ENCODE measurements around the gene LMCD1. TPM values are rescaled to one million over a fixed set of nuclear protein-coding genes. Genes with fewer than 3 reads are reported as not detected.
A peak's percentile ranks its signal among the peaks of the same experiment; 100 is the strongest.

LMCD1 gene
- total RNA-seq, 4 donors from 2014 or later, result 13.9 to 64.6 (median 25.6) TPM

- Histone ChIP-seq H3K27ac (peak overlapping the region; percentile 2 to 47 (median 36)), H3K4me1 (peaks cover 12 to 31% of the 10 kb centered on the region in 2 donors)
- intact Hi-C loops (cut with DNase I), result no loop called here
Measured at GRCh38 chr3:8506571-8507061, 5.0 kb downstream of the LMCD1 start.

GRCh38 chr3:8507496-8507895 is 5.9 kb downstream of the LMCD1 start:
- no peak overlapping the region for H3K4me3 ChIP-seq (replicated peaks in 1 of 3)
- no peaks in the 10 kb centered on the region for H3K9me3 ChIP-seq
- no peak overlapping the region for H3K27ac ChIP-seq

More at GRCh38 chr3:8506571-8507061, 5.0 kb downstream of the LMCD1 start:
- Histone ChIP-seq H3K36me3 (no peaks in the 10 kb centered on the region), H3K4me3 (replicated peaks in 1 of 3) (no peak overlapping the region), H3K9me3 (no peaks in the 10 kb centered on the region), H3K27me3 (no peaks in the 10 kb centered on the region)
- 44 to 48% methylated on average over 6 of the region's 6 CpGs for WGBS, 2 donors
- no peak for TF ChIP-seq CTCF (IDR thresholded peaks at IDR 0.05)
- TF ChIP-seq POLR2A (IDR thresholded peaks at IDR 0.05), result no peak
- peak; percentile 14 to 18 for DNase-seq

GRCh38 chr3:8509961-8510360 is 8.3 kb downstream of the LMCD1 start:
- H3K4me1 ChIP-seq, result peaks cover 12 to 28% of the 10 kb centered on the region in 2 donors
- no peaks in the 10 kb centered on the region for H3K36me3 ChIP-seq
- intact Hi-C loops (cut with DNase I), result no loop called here
- no peak overlapping the region for H3K27ac ChIP-seq
- WGBS, 2 donors, result 88 to 90% methylated on average over 6 of the region's 6 CpGs
- no peak overlapping the region for H3K4me3 ChIP-seq (replicated peaks in 1 of 3)
- H3K9me3 ChIP-seq, result no peaks in the 10 kb centered on the region
- TF ChIP-seq POLR2A (IDR thresholded peaks at IDR 0.05) (no peak), CTCF (IDR thresholded peaks at IDR 0.05) (no peak)
- H3K27me3 ChIP-seq, result no peaks in the 10 kb centered on the region
- no peak for DNase-seq

More at GRCh38 chr3:8507496-8507895, 5.9 kb downstream of the LMCD1 start:
- Histone ChIP-seq H3K36me3 (no peaks in the 10 kb centered on the region), H3K27me3 (no peaks in the 10 kb centered on the region), H3K4me1 (peaks cover 12 to 31% of the 10 kb centered on the region in 2 donors)
- WGBS, 2 donors, result 59 to 71% methylated on average over 3 of the region's 3 CpGs
- intact Hi-C loops (cut with DNase I), result no loop called here
- TF ChIP-seq POLR2A (IDR thresholded peaks at IDR 0.05), result no peak
- no peak for DNase-seq

GRCh38 chr3:8512234-8512633 is 10.6 kb downstream of the LMCD1 start:
- TF ChIP-seq CTCF (IDR thresholded peaks at IDR 0.05) (no peak), POLR2A (IDR thresholded peaks at IDR 0.05) (no peak)

GRCh38 chr3:8516047-8516661 is 14.5 kb downstream of the LMCD1 start:
- intact Hi-C loops (cut with DNase I), result no loop called here
- Histone ChIP-seq H3K4me3 (replicated peaks in 1 of 3) (no peak overlapping the region), H3K27ac (no peak overlapping the region), H3K4me1 (peaks cover 0 to 3% of the 10 kb centered on the region in 2 donors), H3K36me3 (no peaks in the 10 kb centered on the region), H3K9me3 (no peaks in the 10 kb centered on the region), H3K27me3 (no peaks in the 10 kb centered on the region)
- DNase-seq, result no peak
- TF ChIP-seq CTCF (IDR thresholded peaks at IDR 0.05) (no peak), POLR2A (IDR thresholded peaks at IDR 0.05) (no peak)
- 72 to 84% methylated on average over 8 to 9 of the region's 9 CpGs for WGBS, 2 donors

More at GRCh38 chr3:8512234-8512633, 10.6 kb downstream of the LMCD1 start:
- Histone ChIP-seq H3K27me3 (no peaks in the 10 kb centered on the region), H3K27ac (no peak overlapping the region), H3K9me3 (no peaks in the 10 kb centered on the region), H3K4me1 (peaks cover 0 to 5% of the 10 kb centered on the region in 2 donors), H3K4me3 (replicated peaks in 1 of 3) (no peak overlapping the region), H3K36me3 (no peaks in the 10 kb centered on the region)
- intact Hi-C loops (cut with DNase I), result no loop called here
- DNase-seq, result no peak
- 100% methylated on average over 1 of the region's 1 CpG for WGBS, 2 donors
